ENCODE results near the gene SLC5A9. TPM values are rescaled to one million over a fixed set of nuclear protein-coding genes. Genes with fewer than 3 reads are reported as not detected.

The SLC5A9 gene
- total and polyA plus RNA-seq, 2 of the 4 experiments (the other 2 are of a cell fraction), result not detected

DNA sequence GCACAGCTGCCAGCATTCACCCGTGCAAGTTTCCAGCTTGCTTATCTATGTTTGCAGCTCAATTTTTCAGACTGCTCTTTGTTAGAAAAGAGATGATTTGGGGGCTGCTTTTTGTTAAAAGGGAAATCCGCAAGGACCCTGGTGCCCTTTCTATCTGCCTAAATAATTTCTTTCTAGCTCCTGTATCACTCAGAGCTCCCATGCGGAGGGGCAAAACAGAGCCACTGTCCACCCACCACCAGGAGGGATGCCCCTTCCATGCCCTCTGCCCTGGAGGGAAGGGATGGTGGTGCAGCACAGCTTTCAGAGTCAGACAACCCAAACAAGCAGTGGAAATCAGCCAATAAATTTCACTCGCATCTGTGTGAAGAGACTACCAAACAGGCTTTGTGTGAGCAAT is 13.9 kb upstream of the SLC5A9 start:
- in situ Hi-C loops (cut with MboI; ENCODE audit: low sequenced_read_pairs), result loop anchor here (10.0 kb wide), 1 partner anchor 104 kb away; no protein-coding TSS in a partner anchor

More for the DNA sequence above, 13.9 kb upstream of the SLC5A9 start:
- Histone ChIP-seq H2AK5ac (ENCODE audit: low read depth, low read length) (no peak overlapping the region), H3K4me3 (ENCODE audit: insufficient read depth, low read depth, low read length) (no peak overlapping the region), H3K14ac (replicated peaks; ENCODE audit: low read depth, low read length) (no peak overlapping the region), H3K9ac (ENCODE audit: low read depth, low read length) (no peak overlapping the region), H3K56ac (ENCODE audit: extremely low read depth, insufficient read depth, low read length) (no peak overlapping the region), H3K79me1 (ENCODE audit: low read depth in 1 of 2, low read length in 2 of 2) (no peaks in the 10 kb centered on the region), H2AK9ac (replicated peaks; ENCODE audit: low read depth, low read length, poor library complexity) (no peak overlapping the region), H4K8ac (ENCODE audit: low read depth in 2 of 2, low read length in 2 of 2) (no peak overlapping the region), H3K9me1 (ENCODE audit: insufficient read depth, low read length) (no peaks in the 10 kb centered on the region), H3K27ac (ENCODE audit: insufficient read depth, low read length) (no peak overlapping the region), H3K9me3 (ENCODE audit: control insufficient read depth, insufficient read depth, low read length) (no peaks in the 10 kb centered on the region), H2BK15ac (ENCODE audit: low read depth, low read length) (no peak overlapping the region), H2BK120ac (ENCODE audit: low read depth, low read length) (no peak overlapping the region), H3K4me1 (ENCODE audit: control insufficient read depth, insufficient read depth, low read length) (no peaks in the 10 kb centered on the region), H2AFZ (replicated peaks; ENCODE audit: low read length, poor library complexity) (no peak overlapping the region), H3K4ac (ENCODE audit: low read depth, low read length) (no peak overlapping the region), H4K20me1 (ENCODE audit: insufficient read depth, low read length) (no peaks in the 10 kb centered on the region), H3K23ac (ENCODE audit: low read depth, low read length) (no peak overlapping the region), H3K27me3 (ENCODE audit: control insufficient read depth, insufficient read depth, low read length) (no peaks in the 10 kb centered on the region), H2BK20ac (ENCODE audit: low read depth, low read length) (no peak overlapping the region), H2BK5ac (ENCODE audit: low read depth, low read length, poor library complexity, severe bottlenecking) (no peak overlapping the region), H3K36me3 (ENCODE audit: control insufficient read depth, insufficient read depth, low read length) (no peaks in the 10 kb centered on the region), H3K4me2 (ENCODE audit: low read depth, low read length) (no peak overlapping the region), H3K18ac (ENCODE audit: low read depth, low read length) (no peak overlapping the region), H4K91ac (ENCODE audit: insufficient read depth, low read depth, low read length) (no peak overlapping the region), H4K5ac (ENCODE audit: low read depth, low read length) (no peak overlapping the region)
- CTCF ChIA-PET, result no interaction called here
- no CpG with 5 or more reads among the region's 4 CpGs for WGBS, 2 experiments (ENCODE audit: extremely low coverage in 2 of 2, insufficient read length in 1 of 2)
- POLR2A ChIA-PET (ENCODE audit: unreplicated experiment), result no interaction called here
- DNase-seq, result no peak
- TF ChIP-seq FOS (IDR thresholded peaks at IDR 0.05; ENCODE audit: low read depth, low read length), result no peak
- no peak for TF ChIP-seq MXI1 (IDR thresholded peaks at IDR 0.05; ENCODE audit: borderline replicate concordance, low read depth, low read length)
- no peak for TF ChIP-seq POLR2A (IDR thresholded peaks at IDR 0.05; ENCODE audit: low read depth, low read length)
- no peak for TF ChIP-seq SMC3 (IDR thresholded peaks at IDR 0.05; ENCODE audit: low read depth, low read length)
- no peak for TF ChIP-seq MAFK (IDR thresholded peaks at IDR 0.05; ENCODE audit: low read depth, low read length)
- TF ChIP-seq, protein P1, sequence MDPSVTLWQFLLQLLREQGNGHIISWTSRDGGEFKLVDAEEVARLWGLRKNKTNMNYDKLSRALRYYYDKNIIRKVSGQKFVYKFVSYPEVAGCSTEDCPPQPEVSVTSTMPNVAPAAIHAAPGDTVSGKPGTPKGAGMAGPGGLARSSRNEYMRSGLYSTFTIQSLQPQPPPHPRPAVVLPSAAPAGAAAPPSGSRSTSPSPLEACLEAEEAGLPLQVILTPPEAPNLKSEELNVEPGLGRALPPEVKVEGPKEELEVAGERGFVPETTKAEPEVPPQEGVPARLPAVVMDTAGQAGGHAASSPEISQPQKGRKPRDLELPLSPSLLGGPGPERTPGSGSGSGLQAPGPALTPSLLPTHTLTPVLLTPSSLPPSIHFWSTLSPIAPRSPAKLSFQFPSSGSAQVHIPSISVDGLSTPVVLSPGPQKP (IDR thresholded peaks at IDR 0.05; ENCODE audit: borderline replicate concordance, low read depth, low read length), result no peak
- no peak for TF ChIP-seq CEBPB (IDR thresholded peaks at IDR 0.05; ENCODE audit: low read depth, low read length)
- TF ChIP-seq CHD1 (IDR thresholded peaks at IDR 0.05; ENCODE audit: low read depth, low read length), result no peak
- TF ChIP-seq RAD21 (IDR thresholded peaks at IDR 0.05; ENCODE audit: low read length), result no peak
- no peak for TF ChIP-seq BHLHE40 (IDR thresholded peaks at IDR 0.05; ENCODE audit: low read depth, low read length)
- no peak for TF ChIP-seq RFX5 (IDR thresholded peaks at IDR 0.05; ENCODE audit: low read depth, low read length)
- TF ChIP-seq, protein P2, sequence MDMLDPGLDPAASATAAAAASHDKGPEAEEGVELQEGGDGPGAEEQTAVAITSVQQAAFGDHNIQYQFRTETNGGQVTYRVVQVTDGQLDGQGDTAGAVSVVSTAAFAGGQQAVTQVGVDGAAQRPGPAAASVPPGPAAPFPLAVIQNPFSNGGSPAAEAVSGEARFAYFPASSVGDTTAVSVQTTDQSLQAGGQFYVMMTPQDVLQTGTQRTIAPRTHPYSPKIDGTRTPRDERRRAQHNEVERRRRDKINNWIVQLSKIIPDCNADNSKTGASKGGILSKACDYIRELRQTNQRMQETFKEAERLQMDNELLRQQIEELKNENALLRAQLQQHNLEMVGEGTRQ (IDR thresholded peaks at IDR 0.05; ENCODE audit: low read depth, low read length), result no peak
- no peak for TF ChIP-seq RCOR1 (IDR thresholded peaks at IDR 0.05; ENCODE audit: insufficient replicate concordance, low read length)
- ATAC-seq (ENCODE audit: low read depth), result no peak
- dilution Hi-C loops (cut with HindIII; ENCODE audit: low sequenced_read_pairs, unreplicated experiment), result no loop called here
- BruUV-seq (replicated peaks), result no TSS peak
- intact Hi-C loops (cut with micrococcal nuclease), result loop anchor here (10.0 kb wide), 1 partner anchor 214 kb away; the partner anchor contains the start of gene TRABD2B
